ENCODE data around the gene TRPM3.

Gene TRPM3

GRCh38 chr9:70579686-70580085 is 541.7 kb downstream of the TRPM3 start:
- no peak for DNase-seq (ENCODE audit: low read depth)

- DNase-seq (ENCODE audit: low read depth): no peak
Measured at GRCh38 chr9:70578720-70579119, 542.7 kb downstream of the TRPM3 start.

- DNase-seq (ENCODE audit: low read depth): no peak
Measured at GRCh38 chr9:70577671-70578070, 543.8 kb downstream of the TRPM3 start.

- DNase-seq (ENCODE audit: low read depth): no peak
Measured at GRCh38 chr9:70576116-70576515, 545.3 kb downstream of the TRPM3 start.

GRCh38 chr9:70574151-70574837 is 547.1 kb downstream of the TRPM3 start:
- peak; percentile 95 for DNase-seq (ENCODE audit: low read depth)

GRCh38 chr9:70573308-70573707 is 548.1 kb downstream of the TRPM3 start:
- no peak for DNase-seq (ENCODE audit: low read depth)

- no peak for DNase-seq (ENCODE audit: low read depth)
Measured at GRCh38 chr9:70571258-70571657, 550.2 kb downstream of the TRPM3 start.

- DNase-seq (ENCODE audit: low read depth): no peak
Measured at GRCh38 chr9:70569791-70570190, 551.6 kb downstream of the TRPM3 start.

GRCh38 chr9:70569070-70569772 is 552.2 kb downstream of the TRPM3 start:
- peak; percentile 85 for DNase-seq (ENCODE audit: low read depth)

- DNase-seq (ENCODE audit: low read depth): no peak
Measured at GRCh38 chr9:70567511-70567910, 553.9 kb downstream of the TRPM3 start.

GRCh38 chr9:70566751-70567150 is 554.7 kb downstream of the TRPM3 start:
- DNase-seq (ENCODE audit: low read depth): no peak

- no peak for DNase-seq (ENCODE audit: low read depth)
Measured at GRCh38 chr9:70566066-70566465, 555.4 kb downstream of the TRPM3 start.

GRCh38 chr9:70564468-70565335 is 556.7 kb downstream of the TRPM3 start:
- peak; percentile 70 for DNase-seq (ENCODE audit: low read depth)

- DNase-seq (ENCODE audit: low read depth): peak; percentile 91
Measured at GRCh38 chr9:70563431-70564204, 557.8 kb downstream of the TRPM3 start.

GRCh38 chr9:70563010-70563409 is 558.4 kb downstream of the TRPM3 start:
- DNase-seq (ENCODE audit: low read depth): no peak

- peak; percentile 66 for DNase-seq (ENCODE audit: low read depth)
Measured at GRCh38 chr9:70561786-70562395, 559.5 kb downstream of the TRPM3 start.

GRCh38 chr9:70561111-70561510 is 560.3 kb downstream of the TRPM3 start:
- no peak for DNase-seq (ENCODE audit: low read depth)

- no peak for DNase-seq (ENCODE audit: low read depth)
Measured at GRCh38 chr9:70559102-70559501, 562.3 kb downstream of the TRPM3 start.

GRCh38 chr9:70557661-70558369 is 563.6 kb downstream of the TRPM3 start:
- no peak for DNase-seq (ENCODE audit: low read depth)

- peak; percentile 27 for DNase-seq (ENCODE audit: low read depth)
Measured at GRCh38 chr9:70556771-70557170, 564.6 kb downstream of the TRPM3 start.

GRCh38 chr9:70554881-70555280 is 566.5 kb downstream of the TRPM3 start:
- DNase-seq (ENCODE audit: low read depth): no peak
